Measurements from ENCODE around the gene ZDHHC13.

Gene ZDHHC13

GRCh38 chr11:19156892-19157291 is 39.9 kb downstream of the ZDHHC13 start (continued):
- TF ChIP-seq, protein P1, sequence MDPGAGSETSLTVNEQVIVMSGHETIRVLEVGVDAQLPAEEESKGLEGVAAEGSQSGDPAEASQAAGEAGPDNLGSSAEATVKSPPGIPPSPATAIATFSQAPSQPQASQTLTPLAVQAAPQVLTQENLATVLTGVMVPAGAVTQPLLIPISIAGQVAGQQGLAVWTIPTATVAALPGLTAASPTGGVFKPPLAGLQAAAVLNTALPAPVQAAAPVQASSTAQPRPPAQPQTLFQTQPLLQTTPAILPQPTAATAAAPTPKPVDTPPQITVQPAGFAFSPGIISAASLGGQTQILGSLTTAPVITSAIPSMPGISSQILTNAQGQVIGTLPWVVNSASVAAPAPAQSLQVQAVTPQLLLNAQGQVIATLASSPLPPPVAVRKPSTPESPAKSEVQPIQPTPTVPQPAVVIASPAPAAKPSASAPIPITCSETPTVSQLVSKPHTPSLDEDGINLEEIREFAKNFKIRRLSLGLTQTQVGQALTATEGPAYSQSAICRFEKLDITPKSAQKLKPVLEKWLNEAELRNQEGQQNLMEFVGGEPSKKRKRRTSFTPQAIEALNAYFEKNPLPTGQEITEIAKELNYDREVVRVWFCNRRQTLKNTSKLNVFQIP (CRISPR knock-in tag; IDR thresholded peaks at IDR 0.05; ENCODE audit: borderline replicate concordance, low read depth) = no peak
- TF ChIP-seq ZNF70 (CRISPR knock-in tag; IDR thresholded peaks at IDR 0.05) (no peak), SNAI2 (CRISPR knock-in tag; IDR thresholded peaks at IDR 0.05) (no peak), ARNTL (CRISPR knock-in tag; IDR thresholded peaks at IDR 0.05; ENCODE audit: borderline replicate concordance, low read depth) (no peak)

DNA sequence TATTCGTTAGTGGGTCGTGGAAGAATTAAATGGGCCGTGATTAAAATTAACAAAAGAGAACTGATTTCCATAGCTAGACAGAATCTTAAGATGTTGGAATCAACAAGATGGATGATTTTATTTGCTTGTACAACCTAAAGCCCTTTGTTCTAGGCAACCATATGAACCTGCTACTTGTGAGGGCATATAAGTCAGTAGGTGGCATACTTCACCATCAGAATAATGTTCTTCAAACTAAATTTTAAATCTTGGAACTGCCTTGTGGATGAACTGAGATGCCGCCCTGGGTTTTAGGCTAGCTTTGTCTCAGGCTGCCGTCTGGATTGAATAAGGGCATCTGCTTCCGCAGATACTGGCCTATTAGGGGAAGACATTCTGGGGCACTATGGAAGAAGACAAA is 43.9 kb downstream of the ZDHHC13 start:
- no peak for ATAC-seq
- TF ChIP-seq PPARA (CRISPR knock-in tag; IDR thresholded peaks at IDR 0.05; ENCODE audit: borderline replicate concordance) = no peak
- TF ChIP-seq, protein P2, sequence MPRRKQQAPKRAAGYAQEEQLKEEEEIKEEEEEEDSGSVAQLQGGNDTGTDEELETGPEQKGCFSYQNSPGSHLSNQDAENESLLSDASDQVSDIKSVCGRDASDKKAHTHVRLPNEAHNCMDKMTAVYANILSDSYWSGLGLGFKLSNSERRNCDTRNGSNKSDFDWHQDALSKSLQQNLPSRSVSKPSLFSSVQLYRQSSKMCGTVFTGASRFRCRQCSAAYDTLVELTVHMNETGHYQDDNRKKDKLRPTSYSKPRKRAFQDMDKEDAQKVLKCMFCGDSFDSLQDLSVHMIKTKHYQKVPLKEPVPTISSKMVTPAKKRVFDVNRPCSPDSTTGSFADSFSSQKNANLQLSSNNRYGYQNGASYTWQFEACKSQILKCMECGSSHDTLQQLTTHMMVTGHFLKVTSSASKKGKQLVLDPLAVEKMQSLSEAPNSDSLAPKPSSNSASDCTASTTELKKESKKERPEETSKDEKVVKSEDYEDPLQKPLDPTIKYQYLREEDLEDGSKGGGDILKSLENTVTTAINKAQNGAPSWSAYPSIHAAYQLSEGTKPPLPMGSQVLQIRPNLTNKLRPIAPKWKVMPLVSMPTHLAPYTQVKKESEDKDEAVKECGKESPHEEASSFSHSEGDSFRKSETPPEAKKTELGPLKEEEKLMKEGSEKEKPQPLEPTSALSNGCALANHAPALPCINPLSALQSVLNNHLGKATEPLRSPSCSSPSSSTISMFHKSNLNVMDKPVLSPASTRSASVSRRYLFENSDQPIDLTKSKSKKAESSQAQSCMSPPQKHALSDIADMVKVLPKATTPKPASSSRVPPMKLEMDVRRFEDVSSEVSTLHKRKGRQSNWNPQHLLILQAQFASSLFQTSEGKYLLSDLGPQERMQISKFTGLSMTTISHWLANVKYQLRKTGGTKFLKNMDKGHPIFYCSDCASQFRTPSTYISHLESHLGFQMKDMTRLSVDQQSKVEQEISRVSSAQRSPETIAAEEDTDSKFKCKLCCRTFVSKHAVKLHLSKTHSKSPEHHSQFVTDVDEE (CRISPR knock-in tag; IDR thresholded peaks at IDR 0.05) = no peak
- TF ChIP-seq, protein P1 (CRISPR knock-in tag; IDR thresholded peaks at IDR 0.05; ENCODE audit: borderline replicate concordance, low read depth) = no peak
- TF ChIP-seq, protein P3, sequence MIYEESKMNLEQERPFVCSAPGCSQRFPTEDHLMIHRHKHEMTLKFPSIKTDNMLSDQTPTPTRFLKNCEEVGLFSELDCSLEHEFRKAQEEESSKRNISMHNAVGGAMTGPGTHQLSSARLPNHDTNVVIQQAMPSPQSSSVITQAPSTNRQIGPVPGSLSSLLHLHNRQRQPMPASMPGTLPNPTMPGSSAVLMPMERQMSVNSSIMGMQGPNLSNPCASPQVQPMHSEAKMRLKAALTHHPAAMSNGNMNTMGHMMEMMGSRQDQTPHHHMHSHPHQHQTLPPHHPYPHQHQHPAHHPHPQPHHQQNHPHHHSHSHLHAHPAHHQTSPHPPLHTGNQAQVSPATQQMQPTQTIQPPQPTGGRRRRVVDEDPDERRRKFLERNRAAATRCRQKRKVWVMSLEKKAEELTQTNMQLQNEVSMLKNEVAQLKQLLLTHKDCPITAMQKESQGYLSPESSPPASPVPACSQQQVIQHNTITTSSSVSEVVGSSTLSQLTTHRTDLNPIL (CRISPR knock-in tag; IDR thresholded peaks at IDR 0.05; ENCODE audit: low read depth) = no peak
- TF ChIP-seq, protein P4, sequence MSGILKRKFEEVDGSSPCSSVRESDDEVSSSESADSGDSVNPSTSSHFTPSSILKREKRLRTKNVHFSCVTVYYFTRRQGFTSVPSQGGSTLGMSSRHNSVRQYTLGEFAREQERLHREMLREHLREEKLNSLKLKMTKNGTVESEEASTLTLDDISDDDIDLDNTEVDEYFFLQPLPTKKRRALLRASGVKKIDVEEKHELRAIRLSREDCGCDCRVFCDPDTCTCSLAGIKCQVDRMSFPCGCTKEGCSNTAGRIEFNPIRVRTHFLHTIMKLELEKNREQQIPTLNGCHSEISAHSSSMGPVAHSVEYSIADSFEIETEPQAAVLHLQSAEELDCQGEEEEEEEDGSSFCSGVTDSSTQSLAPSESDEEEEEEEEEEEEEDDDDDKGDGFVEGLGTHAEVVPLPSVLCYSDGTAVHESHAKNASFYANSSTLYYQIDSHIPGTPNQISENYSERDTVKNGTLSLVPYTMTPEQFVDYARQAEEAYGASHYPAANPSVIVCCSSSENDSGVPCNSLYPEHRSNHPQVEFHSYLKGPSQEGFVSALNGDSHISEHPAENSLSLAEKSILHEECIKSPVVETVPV (CRISPR knock-in tag; IDR thresholded peaks at IDR 0.05) = no peak
- TF ChIP-seq ISL1 (CRISPR knock-in tag; IDR thresholded peaks at IDR 0.05) = no peak
- no peak for TF ChIP-seq OSR1 (CRISPR knock-in tag; IDR thresholded peaks at IDR 0.05)
- no peak for TF ChIP-seq TOX (CRISPR knock-in tag; IDR thresholded peaks at IDR 0.05; ENCODE audit: borderline replicate concordance)
- no peak for TF ChIP-seq ZNF8 (CRISPR knock-in tag; IDR thresholded peaks at IDR 0.05)
- no peak for TF ChIP-seq ZC3H10 (CRISPR knock-in tag; IDR thresholded peaks at IDR 0.05)
- TF ChIP-seq TCF4 (CRISPR knock-in tag; IDR thresholded peaks at IDR 0.05; ENCODE audit: borderline replicate concordance) = no peak
- no peak for TF ChIP-seq BACH2 (CRISPR knock-in tag; IDR thresholded peaks at IDR 0.05; ENCODE audit: borderline replicate concordance)
- no peak for TF ChIP-seq ARNTL (CRISPR knock-in tag; IDR thresholded peaks at IDR 0.05; ENCODE audit: borderline replicate concordance, low read depth)

DNA sequence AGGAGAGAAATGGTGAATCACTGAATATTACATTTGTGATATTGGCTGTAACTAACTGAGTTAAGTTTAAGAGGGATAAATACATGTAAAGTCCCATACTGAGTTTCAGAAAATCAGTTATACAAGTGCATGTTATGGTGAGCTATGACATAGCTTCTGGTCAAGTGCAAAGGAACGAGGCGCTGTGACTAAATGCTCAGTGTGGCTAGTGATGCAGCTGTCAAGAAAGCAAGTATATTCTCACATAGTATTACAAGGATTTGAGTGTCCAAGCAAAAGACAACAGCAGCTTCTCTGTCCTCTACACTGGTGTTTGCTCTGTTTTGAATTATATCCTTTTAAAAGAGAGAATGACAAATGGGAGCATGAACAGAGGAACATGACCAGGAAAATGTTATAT is 44.7 kb downstream of the ZDHHC13 start:
- TF ChIP-seq ESRRG (CRISPR knock-in tag; IDR thresholded peaks at IDR 0.05) (no peak), GLIS3 (CRISPR knock-in tag; IDR thresholded peaks at IDR 0.05) (no peak), ZNF8 (CRISPR knock-in tag; IDR thresholded peaks at IDR 0.05) (no peak), ZNF70 (CRISPR knock-in tag; IDR thresholded peaks at IDR 0.05) (no peak), ZFP3 (CRISPR knock-in tag; IDR thresholded peaks at IDR 0.05) (no peak), RARB (CRISPR knock-in tag; IDR thresholded peaks at IDR 0.05) (no peak), PPARA (CRISPR knock-in tag; IDR thresholded peaks at IDR 0.05; ENCODE audit: borderline replicate concordance) (no peak), TOX (CRISPR knock-in tag; IDR thresholded peaks at IDR 0.05; ENCODE audit: borderline replicate concordance) (no peak), SNAI2 (CRISPR knock-in tag; IDR thresholded peaks at IDR 0.05) (no peak), CSDC2 (CRISPR knock-in tag; IDR thresholded peaks at IDR 0.05) (no peak), ARNTL (CRISPR knock-in tag; IDR thresholded peaks at IDR 0.05; ENCODE audit: borderline replicate concordance, low read depth) (no peak), BACH2 (CRISPR knock-in tag; IDR thresholded peaks at IDR 0.05; ENCODE audit: borderline replicate concordance) (no peak), ZC3H10 (CRISPR knock-in tag; IDR thresholded peaks at IDR 0.05) (no peak), TCF4 (CRISPR knock-in tag; IDR thresholded peaks at IDR 0.05; ENCODE audit: borderline replicate concordance) (no peak), OSR1 (CRISPR knock-in tag; IDR thresholded peaks at IDR 0.05) (no peak), ZFP30 (CRISPR knock-in tag; IDR thresholded peaks at IDR 0.05) (no peak), ZNF565 (CRISPR knock-in tag; conservative IDR thresholded peaks at IDR 0.05; ENCODE audit: low read depth) (no peak)
- TF ChIP-seq, protein P4 (CRISPR knock-in tag; IDR thresholded peaks at IDR 0.05) = no peak
- TF ChIP-seq, protein P5, sequence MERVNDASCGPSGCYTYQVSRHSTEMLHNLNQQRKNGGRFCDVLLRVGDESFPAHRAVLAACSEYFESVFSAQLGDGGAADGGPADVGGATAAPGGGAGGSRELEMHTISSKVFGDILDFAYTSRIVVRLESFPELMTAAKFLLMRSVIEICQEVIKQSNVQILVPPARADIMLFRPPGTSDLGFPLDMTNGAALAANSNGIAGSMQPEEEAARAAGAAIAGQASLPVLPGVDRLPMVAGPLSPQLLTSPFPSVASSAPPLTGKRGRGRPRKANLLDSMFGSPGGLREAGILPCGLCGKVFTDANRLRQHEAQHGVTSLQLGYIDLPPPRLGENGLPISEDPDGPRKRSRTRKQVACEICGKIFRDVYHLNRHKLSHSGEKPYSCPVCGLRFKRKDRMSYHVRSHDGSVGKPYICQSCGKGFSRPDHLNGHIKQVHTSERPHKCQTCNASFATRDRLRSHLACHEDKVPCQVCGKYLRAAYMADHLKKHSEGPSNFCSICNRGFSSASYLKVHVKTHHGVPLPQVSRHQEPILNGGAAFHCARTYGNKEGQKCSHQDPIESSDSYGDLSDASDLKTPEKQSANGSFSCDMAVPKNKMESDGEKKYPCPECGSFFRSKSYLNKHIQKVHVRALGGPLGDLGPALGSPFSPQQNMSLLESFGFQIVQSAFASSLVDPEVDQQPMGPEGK (CRISPR knock-in tag; IDR thresholded peaks at IDR 0.05; ENCODE audit: borderline replicate concordance) = no peak
- TF ChIP-seq, protein P3 (CRISPR knock-in tag; IDR thresholded peaks at IDR 0.05; ENCODE audit: low read depth) = no peak
- ATAC-seq = no peak
